Right atrium auricular region (tissue), 2 donors: ENCODE results near the gene KCNA3. TPM values are rescaled to one million over a fixed set of nuclear protein-coding genes. Genes with fewer than 3 reads are reported as not detected.
A peak's percentile ranks its signal among the peaks of the same experiment; 100 is the strongest.

Source experiments
- DNase-seq: peaks from one replicate; pipeline ENCODE4 v3.0.0-alpha.2; 2019; ENCODE audit warnings: low spot score
- H3K27ac ChIP-seq, 2 donors: fragments of 200-600 bp; sonication (generic); 1 replicate in 1 of 2; 2 replicates in 1 of 2; pipeline ENCODE4 v1.5.1; 2016 to 2019
- H3K27me3 ChIP-seq, 2 donors: fragments of 200-600 bp; sonication (generic); one replicate each; pipeline versions ENCODE4 v1.5.1 to v1.6.0; 2017 to 2019
- H3K36me3 ChIP-seq: fragments of 200-600 bp; sonication (generic); one replicate; pipeline ENCODE4 v1.5.1; 2016
- H3K4me1 ChIP-seq, 2 donors: fragments of 200-600 bp; sonication (generic); one replicate each; pipeline versions ENCODE4 v1.5.1 to v1.6.0; 2017 to 2019
- H3K4me3 ChIP-seq, 2 donors: fragments of 200-600 bp; sonication (generic); 1 replicate in 1 of 2; 2 replicates in 1 of 2; pipeline ENCODE4 v1.5.1; 2017 to 2019; ENCODE audit warnings: mild to moderate bottlenecking in 1 of 2, moderate library complexity in 1 of 2
- H3K9me3 ChIP-seq, 2 donors: fragments of 200-600 bp; sonication (generic); one replicate each; pipeline ENCODE4 v1.5.1; 2019
- CTCF ChIP-seq, 2 donors: fragments of 200-600 bp; sonication (generic); IDR thresholded peaks; one replicate each; pipeline ENCODE4 v1.5.1; 2019; ENCODE audit warnings: antibody characterized with exemption in 2 of 2
- total RNA-seq, 2 donors: library from RNA; depleted of rRNA; stranded (reverse); fragments of >200 nt; gene quantifications; one replicate each; pipeline ENCODE4 v1.1.0, GENCODE V29; 2016

Gene KCNA3
- 1 to 10 TPM; 1.5 to 1.9 TPM for total RNA-seq

GRCh38 chr1:110674337-110675059 lies at the start of gene KCNA3:
Gene KCNA3, minus strand, starts transcription at chr1:110674940. Its CDS starts 131 bp downstream, at chr1:110674809.
- H3K27ac ChIP-seq = peak within 1 kb of the TSS; percentile 52 to 67
- peaks cover 0 to 19% of the 10 kb centered on the region in 2 donors for H3K4me1 ChIP-seq
- H3K27me3 ChIP-seq = peaks cover 0 to 3% of the 10 kb centered on the region in 2 donors
- H3K9me3 ChIP-seq = no peaks in the 10 kb centered on the region
- DNase-seq = no peak
- peak in 1 of 2 donors; percentile 37 for TF ChIP-seq CTCF (IDR thresholded peaks at IDR 0.05)
- no peaks in the 10 kb centered on the region for H3K36me3 ChIP-seq
- peak within 1 kb of the TSS; percentile 52 to 68 for H3K4me3 ChIP-seq

- DNase-seq = no peak
- Histone ChIP-seq H3K27me3 (no peaks in the 10 kb centered on the region), H3K36me3 (no peaks in the 10 kb centered on the region), H3K4me3 (no peak overlapping the region), H3K27ac (no peak overlapping the region), H3K9me3 (no peaks in the 10 kb centered on the region), H3K4me1 (no peaks in the 10 kb centered on the region)
- TF ChIP-seq CTCF (IDR thresholded peaks at IDR 0.05) = no peak
Observed at GRCh38 chr1:110722807-110723206, 48.1 kb upstream of the KCNA3 start.

GRCh38 chr1:110719908-110720307 lies 45.2 kb upstream of the KCNA3 start:
- no peak for TF ChIP-seq CTCF (IDR thresholded peaks at IDR 0.05)
- no peaks in the 10 kb centered on the region for H3K4me1 ChIP-seq
- H3K27ac ChIP-seq = no peak overlapping the region
- no peak for DNase-seq
- no peak overlapping the region for H3K4me3 ChIP-seq
- no peaks in the 10 kb centered on the region for H3K36me3 ChIP-seq
- no peaks in the 10 kb centered on the region for H3K27me3 ChIP-seq
- H3K9me3 ChIP-seq = no peaks in the 10 kb centered on the region

- H3K27ac ChIP-seq = peak overlapping the region; percentile 22 to 76
- H3K9me3 ChIP-seq = no peaks in the 10 kb centered on the region
- TF ChIP-seq CTCF (IDR thresholded peaks at IDR 0.05) = no peak
- H3K4me3 ChIP-seq = no peak overlapping the region
- no peaks in the 10 kb centered on the region for H3K27me3 ChIP-seq
- H3K36me3 ChIP-seq = no peaks in the 10 kb centered on the region
- H3K4me1 ChIP-seq = no peaks in the 10 kb centered on the region
- DNase-seq = no peak
Observed at GRCh38 chr1:110718452-110718851, 43.7 kb upstream of the KCNA3 start.

- no peaks in the 10 kb centered on the region for H3K9me3 ChIP-seq
- DNase-seq = no peak
- no peak for TF ChIP-seq CTCF (IDR thresholded peaks at IDR 0.05)
- H3K36me3 ChIP-seq = no peaks in the 10 kb centered on the region
- no peaks in the 10 kb centered on the region for H3K4me1 ChIP-seq
- peak overlapping the region in 1 of 2 donors; percentile 76 for H3K27ac ChIP-seq
- no peak overlapping the region for H3K4me3 ChIP-seq
- no peaks in the 10 kb centered on the region for H3K27me3 ChIP-seq
Observed at GRCh38 chr1:110717179-110717578, 42.4 kb upstream of the KCNA3 start.
